NCI-H1048 (cell line): ENCODE data around the gene LTBP1.

Source experiments
- DNase-seq: peaks from one replicate; lab custom pipeline; 2025; lab: John Stamatoyannopoulos, UW

Gene LTBP1

DNA sequence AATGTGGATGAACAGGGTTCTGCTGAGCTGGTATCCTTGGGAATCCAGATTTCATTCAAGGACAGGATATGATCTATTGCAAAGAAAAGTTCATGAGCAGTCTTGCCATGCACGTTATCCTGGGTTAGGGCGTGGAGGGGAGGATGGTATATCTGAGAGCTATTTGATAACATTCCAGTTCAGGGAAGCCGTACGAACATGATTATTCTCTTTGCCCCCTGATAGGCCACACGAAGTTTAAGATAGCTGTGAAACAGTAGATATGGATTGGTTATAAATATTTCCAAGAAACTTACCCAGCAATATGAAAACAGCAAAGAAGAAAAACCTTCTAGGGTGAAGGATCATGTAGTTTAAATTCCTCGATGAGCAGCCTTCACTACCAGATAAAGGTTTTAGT, 171.9 kb downstream of the LTBP1 start:
- no peak for DNase-seq

DNA sequence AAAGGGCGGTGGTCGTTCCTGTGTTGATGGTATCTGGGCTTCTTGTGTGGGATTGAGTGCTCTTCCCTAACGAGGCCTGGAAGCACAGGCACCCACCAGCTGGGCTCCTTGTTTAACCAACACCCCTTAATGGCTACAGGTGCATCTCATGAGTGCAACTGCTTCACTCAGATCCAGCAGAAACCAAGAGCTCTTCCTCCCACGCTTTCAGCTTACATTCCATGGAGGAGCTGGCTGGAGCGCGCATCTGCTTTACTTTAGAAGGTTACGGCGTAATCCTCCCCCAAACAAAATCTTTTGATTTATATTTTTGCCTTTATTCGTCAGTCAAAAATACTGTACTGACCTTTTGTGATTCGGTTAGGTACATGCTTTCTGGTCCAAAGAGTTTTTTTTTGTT, 174.7 kb downstream of the LTBP1 start:
- no peak for DNase-seq

DNA sequence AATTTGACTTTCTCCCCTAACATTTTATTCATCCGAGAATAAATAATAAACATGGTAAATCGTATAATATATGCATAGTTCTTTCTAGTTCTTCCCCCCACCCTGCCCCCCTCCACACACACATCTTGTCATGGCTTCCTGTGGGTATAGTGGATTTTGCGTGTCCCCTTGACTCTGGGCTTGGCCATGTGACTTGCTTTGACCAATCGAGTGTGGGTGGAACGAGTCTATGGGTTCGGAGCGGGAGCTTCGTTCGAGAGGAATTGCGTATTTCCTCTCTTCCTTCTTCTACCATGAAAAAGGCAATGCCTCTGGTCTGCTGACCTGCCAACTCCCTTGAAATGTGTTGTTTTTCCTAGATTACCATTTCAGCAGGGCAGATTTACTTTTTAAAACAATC, 175.2 kb downstream of the LTBP1 start:
- DNase-seq = no peak

DNA sequence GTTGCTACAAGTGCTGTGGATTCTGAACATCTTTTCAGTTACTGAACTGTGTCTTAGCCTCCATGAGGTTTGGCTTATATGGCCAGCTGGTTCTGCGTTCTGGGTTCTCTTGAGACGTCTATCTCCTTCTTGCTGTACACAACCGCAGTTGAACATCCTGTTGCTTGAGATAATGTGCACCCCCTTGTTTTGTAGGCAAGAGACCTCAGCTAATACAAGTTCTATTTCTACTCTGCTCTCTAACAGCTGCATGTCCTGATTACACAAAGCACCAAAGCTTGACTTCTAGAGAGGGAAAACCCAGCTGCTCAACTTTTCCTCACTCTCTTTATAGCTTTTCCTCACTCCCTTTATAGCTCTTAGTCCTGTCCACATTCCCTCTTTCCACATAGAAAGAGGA, 176.0 kb downstream of the LTBP1 start:
- DNase-seq = no peak

DNA sequence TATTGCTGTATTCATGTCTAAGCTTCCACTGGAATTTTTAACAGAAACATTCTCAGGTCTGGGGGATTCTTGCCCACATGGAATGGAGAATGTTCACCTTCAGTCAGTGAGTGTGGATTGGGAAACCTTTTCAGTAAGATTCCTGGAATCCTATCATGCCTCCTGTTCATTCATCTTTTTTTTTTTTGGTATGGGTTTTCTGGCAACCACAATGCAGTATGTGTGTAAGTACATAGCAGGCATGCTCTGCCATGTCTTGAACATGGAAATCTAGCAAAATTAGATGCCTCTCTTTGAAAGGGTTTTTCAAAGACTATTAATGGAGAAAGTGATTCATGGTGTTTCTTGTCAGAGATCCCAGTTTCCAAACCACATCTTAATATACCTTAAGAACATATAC, 176.5 kb downstream of the LTBP1 start:
- no peak for DNase-seq

DNA sequence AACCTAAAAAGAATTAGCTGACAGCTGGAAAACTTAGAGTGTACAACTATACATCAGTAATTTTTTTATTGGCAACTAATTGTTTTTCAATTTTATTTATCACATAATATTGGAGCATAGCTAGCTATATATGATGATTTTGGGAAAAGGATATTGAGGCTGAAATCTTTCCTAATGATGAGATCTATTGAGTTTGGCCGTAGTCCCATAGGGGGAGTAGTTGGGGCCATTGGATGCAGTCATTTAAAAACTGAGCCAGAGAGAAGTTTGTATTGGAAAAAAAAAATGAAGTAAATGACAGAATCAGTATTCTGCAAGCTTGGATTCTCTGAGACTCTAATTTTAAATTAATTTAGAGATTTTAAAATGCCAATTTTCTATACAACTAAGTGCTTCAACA, 179.8 kb downstream of the LTBP1 start:
- no peak for DNase-seq

DNA sequence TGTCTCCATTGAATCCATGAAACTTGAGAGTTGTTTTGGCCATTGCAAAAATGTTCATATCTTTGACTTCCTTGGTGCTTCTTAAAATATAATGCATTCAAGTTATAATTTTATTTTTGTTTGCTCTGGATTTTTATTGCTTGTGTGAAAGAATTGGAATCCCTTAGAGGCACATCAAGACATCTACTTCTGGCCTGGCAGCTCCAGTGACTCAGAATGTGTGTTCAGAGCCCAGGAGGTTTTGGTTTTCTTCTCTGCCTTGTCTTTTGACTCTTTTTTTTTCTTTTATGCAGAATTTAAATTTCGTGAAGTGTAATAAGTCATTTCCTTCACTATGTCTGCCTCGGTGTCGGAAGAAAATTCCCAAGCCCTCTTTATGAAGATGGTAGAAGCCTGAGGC, 180.2 kb downstream of the LTBP1 start:
- DNase-seq = no peak

DNA sequence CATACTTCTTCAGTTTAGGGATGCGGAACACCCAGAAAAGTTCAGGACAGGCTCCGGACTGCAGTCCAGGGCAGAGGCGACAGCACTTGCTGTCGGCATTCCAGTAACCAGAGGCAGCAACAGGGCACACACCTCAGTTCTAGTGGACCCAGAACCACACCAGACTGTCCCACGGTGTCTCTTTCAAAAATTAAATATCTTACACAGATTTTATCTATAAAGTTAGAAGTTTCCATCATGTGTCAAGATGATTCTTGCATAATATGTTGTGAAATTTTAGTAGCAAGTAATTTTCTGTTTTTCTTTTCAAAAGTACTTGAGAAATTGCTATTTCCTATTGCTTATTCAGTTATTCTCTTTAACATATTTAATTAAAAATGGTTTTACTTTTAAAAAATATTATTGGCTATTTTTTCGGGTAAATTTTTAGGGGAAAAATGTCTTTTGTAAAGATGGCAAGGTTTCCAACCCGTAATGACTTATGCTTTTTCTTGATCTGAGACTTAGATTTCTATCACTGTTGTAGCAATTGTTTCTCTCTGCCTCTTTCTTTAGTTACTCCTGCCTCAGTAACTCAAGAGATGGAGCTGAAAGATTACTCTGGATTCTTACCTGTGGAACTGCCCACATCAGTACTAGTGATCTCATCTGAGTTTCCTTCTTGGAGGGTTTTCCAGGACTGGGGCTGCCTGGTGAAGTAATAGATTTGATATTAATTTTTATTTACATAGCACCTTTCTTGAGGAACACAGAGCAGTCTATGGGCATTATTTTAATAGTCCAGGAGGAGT, 182.7 kb downstream of the LTBP1 start:
- no peak for DNase-seq

DNA sequence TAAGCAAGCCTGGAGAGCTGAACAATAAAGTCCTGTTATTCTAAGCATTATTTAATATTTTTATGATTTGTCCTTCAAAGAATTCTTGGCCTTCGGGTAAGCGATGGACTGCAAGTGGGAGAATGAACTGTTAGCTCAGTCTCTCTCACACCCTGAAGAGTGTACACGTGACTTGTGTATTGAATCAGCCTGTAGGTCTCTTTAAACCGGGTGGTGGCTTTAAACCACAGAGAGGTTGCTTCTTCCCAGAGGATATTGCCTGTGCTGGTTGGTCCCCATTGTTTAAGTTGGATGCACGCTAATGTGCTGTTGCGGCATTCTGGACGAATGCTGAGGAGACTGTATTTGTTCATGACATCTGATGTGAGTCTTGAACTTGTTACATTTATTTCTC, 183.3 kb downstream of the LTBP1 start:
- no peak for DNase-seq

DNA sequence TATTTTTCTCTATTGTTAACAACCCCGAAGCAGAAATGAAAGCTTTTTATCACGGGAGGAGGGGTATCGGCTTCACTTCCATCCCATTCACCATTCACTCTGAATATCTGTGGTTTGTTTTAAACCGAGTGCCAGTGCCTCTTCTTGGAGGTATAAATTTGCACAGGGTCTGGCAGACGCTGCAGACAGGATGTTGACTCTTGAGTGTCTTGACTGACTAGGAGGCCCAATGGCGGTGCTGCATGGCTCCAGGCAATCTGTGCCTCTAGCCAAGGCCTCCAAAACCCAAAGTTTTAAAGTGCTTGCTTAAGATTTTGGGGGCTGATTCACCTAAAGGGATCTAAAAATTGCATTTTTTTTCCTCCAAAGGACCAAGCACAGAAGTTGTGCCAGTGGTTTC, 183.8 kb downstream of the LTBP1 start:
- no peak for DNase-seq

DNA sequence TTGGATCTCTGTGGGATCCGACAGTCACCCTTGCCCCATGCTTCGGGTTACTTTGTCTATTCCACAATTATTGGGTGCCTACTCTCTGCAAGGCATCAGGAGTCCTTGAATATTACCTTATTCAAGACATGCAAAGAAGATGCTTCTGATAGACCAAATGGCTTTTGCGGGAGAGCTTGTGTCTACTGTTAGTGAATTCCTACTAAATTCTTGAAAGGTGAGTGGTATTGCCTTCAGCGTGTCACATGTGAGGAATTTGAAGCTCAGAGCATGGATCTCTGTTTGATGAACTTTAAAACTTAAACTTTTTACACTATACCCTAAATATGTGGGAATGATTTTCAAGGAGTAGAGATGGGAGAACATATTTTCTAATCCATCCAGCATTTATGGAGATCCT, 184.4 kb downstream of the LTBP1 start:
- no peak for DNase-seq

DNA sequence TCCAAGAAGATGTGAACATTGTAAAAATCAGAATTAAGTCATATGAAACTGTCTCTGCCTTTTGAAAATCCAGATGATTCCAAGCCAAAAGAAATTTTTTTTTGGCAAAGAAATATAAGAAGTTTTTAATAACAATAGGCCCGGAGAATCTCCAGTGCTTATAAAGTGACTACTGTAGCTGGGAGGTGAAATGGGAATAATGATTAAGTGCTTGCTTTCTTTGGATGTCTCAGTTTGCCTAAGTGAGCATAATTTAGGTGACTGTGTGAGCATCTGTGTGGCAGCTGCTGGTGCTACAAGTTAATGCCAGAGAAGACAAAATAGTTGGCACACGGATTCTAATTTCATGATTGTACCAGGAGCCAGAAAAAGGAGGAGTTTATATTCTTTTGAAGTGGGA, 185.0 kb downstream of the LTBP1 start:
- no peak for DNase-seq

DNA sequence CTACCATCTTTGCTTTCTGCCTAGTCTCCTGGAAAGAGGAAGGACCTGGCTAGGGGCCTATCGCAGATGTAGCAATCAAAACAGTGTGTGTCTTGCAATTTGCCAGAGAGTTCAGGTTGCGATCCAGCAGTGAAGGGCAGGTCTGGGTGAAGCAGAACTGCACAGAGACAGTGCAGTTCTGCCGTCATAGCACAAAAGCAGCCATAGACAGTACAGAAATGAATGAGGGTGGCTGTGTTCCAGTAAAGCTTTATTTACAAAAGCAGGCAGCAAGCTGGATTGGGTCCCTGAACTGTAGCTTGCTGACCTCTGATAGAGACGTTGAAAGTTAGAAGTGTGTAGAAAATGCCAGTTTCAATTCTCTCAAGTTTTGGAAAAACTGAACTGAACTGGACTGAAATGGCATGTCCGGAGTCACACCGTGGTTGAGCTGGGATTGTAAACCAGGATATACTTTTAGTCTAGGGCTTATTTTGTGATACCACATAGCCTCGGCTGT, 186.8 kb downstream of the LTBP1 start:
- no peak for DNase-seq

DNA sequence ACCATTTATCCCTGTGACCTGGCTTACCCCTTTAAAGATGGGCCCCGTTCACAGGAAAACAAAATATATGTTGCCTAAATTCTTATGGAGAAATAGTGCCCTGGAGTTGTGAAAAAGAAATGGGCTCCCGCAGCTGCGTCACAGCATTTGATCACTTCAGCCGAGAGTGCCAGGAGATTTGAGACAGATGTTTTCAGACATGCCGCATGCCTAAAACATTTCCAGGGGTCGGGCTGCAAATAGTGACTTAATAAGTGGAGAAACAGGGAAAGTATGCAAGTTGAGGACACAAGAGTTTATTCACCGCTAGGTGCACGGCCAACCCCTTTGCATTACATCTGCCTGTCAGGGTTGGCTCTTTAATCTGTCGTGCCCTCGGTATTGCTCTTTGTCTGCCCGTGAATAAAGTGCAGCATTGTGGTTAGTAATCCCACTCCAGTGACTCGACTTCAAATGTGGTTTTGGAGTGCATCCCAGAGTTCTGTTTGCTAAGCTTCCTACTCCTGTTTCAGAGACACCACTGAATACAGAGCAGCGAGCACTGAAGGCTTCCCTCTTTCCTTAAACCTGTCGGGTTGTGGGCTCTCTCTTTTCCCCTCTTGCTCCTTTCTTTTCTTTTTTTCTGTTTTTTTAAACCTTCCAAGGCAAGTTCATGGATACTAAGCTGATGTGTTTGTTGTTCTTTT, 187.5 kb downstream of the LTBP1 start:
- DNase-seq = no peak

DNA sequence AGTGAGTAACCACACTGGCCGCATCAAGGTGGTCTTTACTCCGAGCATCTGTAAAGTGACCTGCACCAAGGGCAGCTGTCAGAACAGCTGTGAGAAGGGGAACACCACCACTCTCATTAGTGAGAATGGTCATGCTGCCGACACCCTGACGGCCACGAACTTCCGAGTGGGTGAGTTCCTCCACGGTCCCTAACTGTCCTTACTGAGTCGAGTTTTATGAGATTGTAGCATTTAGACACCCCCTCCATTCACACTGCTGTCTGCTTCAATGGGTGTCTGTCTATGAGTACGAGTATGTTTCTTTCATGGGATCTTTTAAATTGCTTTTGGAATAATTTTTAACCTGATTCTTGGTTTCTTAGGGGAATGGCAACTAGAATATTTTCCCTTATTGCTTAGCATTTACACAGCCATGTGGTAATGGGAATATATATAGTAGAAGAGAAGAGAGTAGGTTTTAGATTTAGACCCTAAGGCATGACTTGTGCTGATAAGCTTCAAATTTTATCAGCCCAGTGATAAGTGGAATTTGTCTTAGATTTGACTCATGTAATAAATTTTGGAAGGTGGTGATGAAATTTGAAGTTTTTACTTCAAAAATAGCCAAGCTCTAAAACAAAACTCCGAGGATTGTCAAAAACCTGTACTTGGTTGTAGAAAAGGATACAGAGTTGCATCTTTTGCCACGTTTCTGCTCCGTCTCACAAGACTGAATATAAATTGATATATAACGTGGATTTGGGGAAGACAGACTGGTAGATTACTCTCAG, 188.2 kb downstream of the LTBP1 start:
- DNase-seq = no peak

DNA sequence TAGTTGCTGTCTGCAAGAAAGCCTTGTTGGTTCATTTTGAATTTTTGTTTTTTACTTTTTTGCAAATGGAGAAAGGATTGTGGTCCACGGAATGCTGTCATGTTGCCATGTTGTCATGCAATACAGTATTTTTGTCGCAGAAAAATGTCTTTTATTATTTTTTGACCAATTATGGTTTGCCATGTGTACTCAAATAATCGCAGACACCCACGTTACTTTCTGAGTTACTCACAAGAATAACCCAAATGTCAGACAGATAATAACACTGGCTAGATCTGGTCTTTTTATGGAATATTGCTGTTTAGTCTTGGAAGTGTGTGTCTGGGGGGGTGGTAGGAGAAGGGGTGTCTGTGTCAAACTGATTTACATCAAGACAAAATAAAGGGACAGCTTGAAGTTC, 188.9 kb downstream of the LTBP1 start:
- no peak for DNase-seq

DNA sequence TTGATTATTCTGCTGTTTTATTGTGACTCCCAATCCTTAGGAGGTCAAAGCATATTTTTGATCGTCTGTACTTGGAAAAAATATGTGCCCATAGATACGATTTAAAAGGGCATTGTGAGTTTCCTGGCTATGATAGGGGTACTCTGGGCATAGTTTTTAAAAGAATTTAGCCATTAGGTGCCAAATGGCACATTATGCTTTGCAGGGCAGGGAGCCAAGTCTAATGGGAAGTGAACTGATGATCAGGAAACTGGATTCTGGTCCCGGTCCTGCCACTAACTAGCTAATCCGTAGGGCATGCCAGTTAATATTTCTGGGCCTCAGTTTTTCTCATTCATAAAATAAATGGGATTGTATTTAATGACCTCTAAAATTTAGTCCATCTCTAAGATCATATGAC, 189.3 kb downstream of the LTBP1 start:
- no peak for DNase-seq

DNA sequence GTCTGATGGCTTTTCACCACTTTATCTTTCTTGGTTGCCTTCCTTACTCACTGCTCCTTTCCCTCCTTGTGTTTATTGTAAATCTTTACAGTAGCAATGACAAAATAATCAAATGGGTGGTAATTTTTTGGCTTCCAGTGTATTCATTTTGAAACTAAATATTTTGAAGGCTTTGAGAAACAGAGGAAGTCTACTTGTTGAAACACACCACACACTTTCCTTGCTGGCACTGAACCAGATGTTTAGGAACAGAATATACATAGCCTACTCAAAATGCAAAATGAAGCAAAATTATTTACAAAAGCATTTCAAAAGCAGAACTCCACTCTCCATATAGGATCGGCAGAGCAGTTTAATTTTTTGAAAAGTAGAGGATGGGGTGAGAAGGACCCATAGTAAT, 189.8 kb downstream of the LTBP1 start:
- DNase-seq = no peak

DNA sequence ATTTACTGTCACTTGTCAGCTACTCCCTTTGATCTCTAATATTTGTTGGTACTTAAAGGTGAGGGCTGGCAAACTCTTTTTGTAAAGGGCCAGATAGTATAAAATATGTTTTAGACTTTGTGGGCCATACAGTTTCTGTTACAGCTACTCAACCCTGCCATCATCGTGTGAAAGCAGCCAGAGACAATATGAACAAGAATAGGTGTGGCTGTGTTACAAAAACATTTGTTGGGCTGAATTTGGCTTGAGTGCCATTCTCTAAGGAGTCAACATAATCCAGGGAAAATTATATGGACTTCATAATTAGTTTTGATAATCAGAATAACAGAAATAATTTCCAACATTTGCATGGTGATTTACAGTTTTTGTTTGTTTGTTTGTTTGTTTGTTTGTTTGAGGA, 190.6 kb downstream of the LTBP1 start:
- no peak for DNase-seq

DNA sequence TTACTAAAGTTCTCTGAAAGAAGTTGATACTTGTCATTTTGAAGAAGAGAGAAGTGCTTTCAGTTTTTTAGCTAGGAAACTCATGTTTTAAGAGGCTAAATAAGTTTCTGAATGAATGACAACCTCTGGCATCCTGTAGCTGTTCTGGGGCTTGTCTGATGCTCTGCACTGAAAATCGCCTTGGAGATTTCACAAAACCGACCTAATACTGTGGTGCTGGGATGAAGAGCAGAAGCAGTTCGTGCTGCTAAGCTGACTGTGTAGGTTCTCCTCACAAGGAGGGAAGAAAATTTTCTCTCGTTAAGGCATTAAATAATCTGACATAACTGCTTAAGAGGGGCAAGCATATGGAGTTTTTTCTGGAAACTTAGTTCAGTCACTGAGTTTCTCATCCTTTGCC, 193.2 kb downstream of the LTBP1 start:
- DNase-seq = no peak

DNA sequence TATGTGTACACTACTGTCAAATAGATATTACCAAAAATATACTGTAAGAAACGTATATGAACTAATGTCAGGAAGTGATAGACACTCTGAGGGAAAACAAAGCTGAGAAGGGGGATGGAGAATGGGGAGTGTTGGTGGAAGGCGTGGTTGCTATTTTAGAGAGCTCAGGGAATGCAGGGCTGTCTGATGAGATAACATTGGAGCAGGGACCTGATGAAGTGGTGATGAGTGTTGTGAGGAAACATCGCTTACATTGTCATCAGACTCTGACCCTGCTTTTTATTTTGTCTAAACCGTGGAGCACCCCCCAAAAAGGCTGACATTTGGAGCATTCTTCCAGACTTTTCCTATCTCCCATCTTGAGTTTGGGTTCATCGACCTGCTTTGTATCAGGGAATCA, 194.7 kb downstream of the LTBP1 start:
- no peak for DNase-seq

DNA sequence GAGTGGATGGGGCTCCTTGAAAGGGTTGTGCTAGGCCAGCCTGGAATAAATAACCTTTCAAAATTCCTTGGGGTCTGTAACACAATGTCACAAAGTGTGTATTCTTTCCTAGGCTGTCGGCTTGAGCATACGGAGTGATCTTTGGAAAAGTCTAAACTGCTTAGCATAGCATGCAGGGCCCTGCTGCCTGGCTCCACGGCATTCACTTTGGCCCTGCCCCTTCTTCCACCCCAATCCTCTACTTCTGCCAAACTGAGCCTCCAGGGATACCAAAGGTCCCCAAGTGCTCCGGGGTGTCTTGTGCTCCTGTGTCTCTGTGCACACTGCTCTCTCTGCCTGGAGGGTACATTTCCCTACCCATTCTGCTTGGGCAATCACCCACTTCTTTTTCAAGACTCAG, 196.1 kb downstream of the LTBP1 start:
- no peak for DNase-seq

DNA sequence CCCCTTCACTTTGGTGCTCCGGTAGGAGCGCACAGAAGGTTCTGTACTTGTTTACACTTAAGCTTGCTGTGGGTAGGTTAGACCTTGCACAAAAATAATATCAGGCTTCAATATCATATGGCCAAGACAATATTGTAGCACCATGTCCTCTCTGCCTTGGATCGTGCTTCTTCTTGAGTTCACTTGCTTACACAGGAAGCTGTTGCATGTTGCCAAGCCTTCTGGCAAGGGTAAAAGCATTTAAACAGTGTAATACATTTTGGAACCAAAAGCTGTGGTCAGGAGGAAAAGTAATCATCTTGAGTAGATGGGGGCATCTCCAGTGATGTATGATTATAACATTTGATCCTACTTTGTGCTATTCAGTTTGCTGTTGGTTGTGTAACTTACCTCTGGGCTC, 197.5 kb downstream of the LTBP1 start:
- DNase-seq = no peak
